Muscle of back (tissue), 13 donors: ENCODE measurements around the gene APLP2. TPM values are rescaled to one million over a fixed set of nuclear protein-coding genes. Genes with fewer than 3 reads are reported as not detected.
"Not testable (repeated sequence)": the region's sequence is repeated elsewhere in the genome, so short reads cannot be mapped to it uniquely, and the experiment has no call there.

Experiments used
- DNase-seq, 3 donors: peaks; one replicate each; pipeline versions ENCODE4 v3.0.0 to v3.0.0-alpha.2; 2013
- long read RNA-seq, 9 donors: transcript quantifications; one replicate each; lab custom pipeline, GENCODE V29; 2026
- polyA plus RNA-seq, 10 donors: library from polyadenylated mRNA; unstranded; fragments of 120-200 nt; gene quantifications; one replicate each; pipeline ENCODE4 v1.2.1, GENCODE V29; 2013; ENCODE audit not compliant: insufficient read length in 10 of 10

Gene APLP2
- polyA plus RNA-seq: 100 to 1,000 TPM; 119 to 188 (median 144) TPM
- long read RNA-seq, donor 1, transcript APLP2-210 (16 exons, 2,530 nt): major isoform, 5 of 39 reads
- long read RNA-seq, donor 1, partial matches to known transcripts: 28 of 39 reads
- long read RNA-seq, donor 1, other reads (novel, unspliced or antisense): 0 of 39 reads
- long read RNA-seq, donor 2, transcript APLP2-210 (16 exons, 2,530 nt): major isoform, 5 of 59 reads
- long read RNA-seq, donor 2, partial matches to known transcripts: 50 of 59 reads
- long read RNA-seq, donor 2, other reads (novel, unspliced or antisense): 0 of 59 reads
- long read RNA-seq, donor 3: 0 reads
- long read RNA-seq, donor 4, transcript APLP2-210 (16 exons, 2,530 nt): major isoform, 6 of 26 reads
- long read RNA-seq, donor 4, partial matches to known transcripts: 15 of 26 reads
- long read RNA-seq, donor 4, other reads (novel, unspliced or antisense): 0 of 26 reads
- long read RNA-seq, donor 5, partial matches to known transcripts: 43 of 53 reads
- long read RNA-seq, donor 5, other reads (novel, unspliced or antisense): 0 of 53 reads
- long read RNA-seq, donor 6, transcript APLP2-203 (17 exons, 3,270 nt): minor isoform, 6 of 108 reads
- long read RNA-seq, donor 6, transcript APLP2-210 (16 exons, 2,530 nt): major isoform, 8 of 108 reads
- long read RNA-seq, donor 6, partial matches to known transcripts: 90 of 108 reads
- long read RNA-seq, donor 6, other reads (novel, unspliced or antisense): 0 of 108 reads
- long read RNA-seq, donor 7, partial matches to known transcripts: 20 of 29 reads
- long read RNA-seq, donor 7, other reads (novel, unspliced or antisense): 0 of 29 reads
- long read RNA-seq, donor 8, partial matches to known transcripts: 69 of 75 reads
- long read RNA-seq, donor 8, other reads (novel, unspliced or antisense): 0 of 75 reads
- long read RNA-seq, donor 9, partial matches to known transcripts: 0 of 1 reads
- long read RNA-seq, donor 9, other reads (novel, unspliced or antisense): 0 of 1 reads

GRCh38 chr11:130069659-130070108 is at the start of gene APLP2:
APLP2 (plus strand) TSS chr11:130069894; CDS start chr11:130069978, 84 bp downstream.
- DNase-seq: peak; percentile 99

GRCh38 chr11:130020323-130020722 is 49.4 kb upstream of the APLP2 start:
- peak in 1 of 3 donors; percentile 20 for DNase-seq

GRCh38 chr11:130021606-130022005 is 48.1 kb upstream of the APLP2 start:
- not testable (repeated sequence) for DNase-seq

GRCh38 chr11:130022799-130023198 is 46.9 kb upstream of the APLP2 start:
- DNase-seq: no peak

GRCh38 chr11:130023204-130023603 is 46.5 kb upstream of the APLP2 start:
- DNase-seq: peak in 1 of 3 donors; percentile 70

GRCh38 chr11:130024361-130024760 is 45.3 kb upstream of the APLP2 start:
- DNase-seq: peak in 1 of 3 donors; percentile 28

- no peak for DNase-seq
These were observed 44.3 kb upstream of the APLP2 start for GRCh38 chr11:130025371-130025770.

- no peak for DNase-seq
These were observed 40.6 kb upstream of the APLP2 start for GRCh38 chr11:130029137-130029536.

- DNase-seq: no peak
These were observed 38.6 kb upstream of the APLP2 start for GRCh38 chr11:130031056-130031455.

- DNase-seq: no peak
These were observed 37.7 kb upstream of the APLP2 start for GRCh38 chr11:130031945-130032344.

- DNase-seq: no peak
These were observed 36.8 kb upstream of the APLP2 start for GRCh38 chr11:130032931-130033330.

GRCh38 chr11:130034236-130034635 is 35.5 kb upstream of the APLP2 start:
- DNase-seq: no peak

- DNase-seq: peak in 2 of 3 donors; percentile 32 to 38
These were observed 32.6 kb upstream of the APLP2 start for GRCh38 chr11:130037058-130037457.

- no peak for DNase-seq
These were observed 31.7 kb upstream of the APLP2 start for GRCh38 chr11:130037881-130038585.

- DNase-seq: no peak
These were observed 29.3 kb upstream of the APLP2 start for GRCh38 chr11:130040281-130040940.

- DNase-seq: peak in 2 of 3 donors; percentile 44 to 66
These were observed 27.6 kb upstream of the APLP2 start for GRCh38 chr11:130042093-130042591.

GRCh38 chr11:130043575-130043974 is 26.1 kb upstream of the APLP2 start:
- DNase-seq: peak in 1 of 3 donors; percentile 42

GRCh38 chr11:130047141-130047540 is 22.6 kb upstream of the APLP2 start:
- no peak for DNase-seq

- no peak for DNase-seq
These were observed 20.3 kb upstream of the APLP2 start for GRCh38 chr11:130049328-130049771.

GRCh38 chr11:130050257-130050656 is 19.4 kb upstream of the APLP2 start:
- peak in 1 of 3 donors; percentile 18 for DNase-seq

- DNase-seq: no peak
These were observed 18.6 kb upstream of the APLP2 start for GRCh38 chr11:130051082-130051481.
